AG04450 (cell line): ENCODE measurements around the gene CD2BP2. TPM values are rescaled to one million over a fixed set of nuclear protein-coding genes. Genes with fewer than 3 reads are reported as not detected.

ENCODE experiments used
- CTCF ChIA-PET: fragments of 300-600, 350-600 bp; formaldehyde crosslinking; extraction: SDS; loops from one replicate; lab custom pipeline; 2022; ENCODE audit warnings: antibody characterized with exemption, inconsistent platforms; lab: Charles Lee
- POLR2A ChIA-PET: fragments of 350-600 bp; formaldehyde crosslinking; extraction: SDS; loops from one replicate; lab custom pipeline; 2021; ENCODE audit warnings: antibody characterized with exemption, inconsistent platforms; lab: Yijun Ruan, JAX
- DNase-seq: peaks from one replicate; pipeline ENCODE4 v3.0.0-alpha.2; 2011; ENCODE audit warnings: low read depth, low spot score
- H3K27ac ChIP-seq: one replicate; pipeline ENCODE4 v1.5.1; 2012; ENCODE audit warnings: low read depth, low read length, control low read depth
- H3K27me3 ChIP-seq: one replicate; pipeline ENCODE4 v1.6.0; 2012; ENCODE audit warnings: low read length; ENCODE audit not compliant: control insufficient read depth, insufficient read depth
- H3K4me3 ChIP-seq: 2 replicates; pipeline ENCODE4 v1.5.1; 2011; ENCODE audit warnings: mild to moderate bottlenecking, low read depth, low read length, control low read depth
- H3K9me3 ChIP-seq: 2 replicates; pipeline ENCODE4 v1.5.1; 2012; ENCODE audit warnings: low read length; ENCODE audit not compliant: control insufficient read depth, insufficient read depth
- polyA plus RNA-seq: library from polyadenylated mRNA; depleted of rRNA; stranded (reverse); fragments of >200 nt; gene quantifications from 2 replicates; pipeline ENCODE4 v1.2.3, GENCODE V29; 2011
- TF ChIP-seq, protein P1 (sequence below): IDR thresholded peaks from 2 replicates; pipeline ENCODE4 v1.5.1; 2011; ENCODE audit warnings: low read depth, low read length, control low read depth, inconsistent platforms

The CD2BP2 gene
- polyA plus RNA-seq, 1 experiment: 49.5 TPM

DNA sequence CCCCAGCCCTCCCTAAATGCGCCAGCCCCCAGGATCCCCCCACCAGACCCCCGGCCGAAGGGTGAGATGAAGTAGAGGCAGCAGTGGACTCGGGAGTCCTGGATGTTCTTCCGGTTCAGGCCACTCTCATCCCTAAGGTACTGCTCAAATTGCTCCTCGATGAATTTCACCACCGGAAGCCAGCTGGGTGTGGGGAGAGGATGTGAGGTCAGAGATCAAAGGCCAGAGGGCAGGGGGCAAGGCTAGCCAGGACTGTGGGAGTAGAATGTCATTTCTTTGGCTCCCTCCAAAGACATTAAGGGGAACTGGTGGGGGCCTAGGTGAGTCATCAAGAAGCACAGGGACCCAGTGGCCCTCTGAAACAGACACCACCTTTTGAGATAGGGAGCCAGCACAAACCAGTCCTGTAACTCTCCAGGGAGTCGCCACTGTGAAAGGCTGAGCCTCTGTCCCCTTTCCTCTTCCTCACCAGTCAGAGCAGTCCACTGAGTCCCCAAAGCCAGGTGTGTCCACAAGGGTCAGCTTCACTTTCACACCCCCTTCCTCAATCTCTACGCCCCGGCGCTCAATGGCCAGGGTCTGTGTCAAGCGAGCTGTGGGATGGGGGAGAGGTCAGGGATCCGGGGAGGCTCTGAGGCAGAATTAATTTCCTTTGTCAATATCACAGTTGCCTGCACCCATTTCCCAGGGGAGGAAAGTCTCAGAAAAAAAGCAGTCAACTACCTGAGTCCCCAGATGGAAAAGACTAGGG is 26.4 kb upstream of the CD2BP2 start:
- ChIA-PET CTCF (no interaction called here), POLR2A (no interaction called here)
- Histone ChIP-seq H3K4me3 (no peak overlapping the region), H3K27ac (no peak overlapping the region), H3K9me3 (no peaks in the 10 kb centered on the region; the same call in 1 of the 2 replicates), H3K27me3 (no peaks in the 10 kb centered on the region)
- TF ChIP-seq, protein P1, sequence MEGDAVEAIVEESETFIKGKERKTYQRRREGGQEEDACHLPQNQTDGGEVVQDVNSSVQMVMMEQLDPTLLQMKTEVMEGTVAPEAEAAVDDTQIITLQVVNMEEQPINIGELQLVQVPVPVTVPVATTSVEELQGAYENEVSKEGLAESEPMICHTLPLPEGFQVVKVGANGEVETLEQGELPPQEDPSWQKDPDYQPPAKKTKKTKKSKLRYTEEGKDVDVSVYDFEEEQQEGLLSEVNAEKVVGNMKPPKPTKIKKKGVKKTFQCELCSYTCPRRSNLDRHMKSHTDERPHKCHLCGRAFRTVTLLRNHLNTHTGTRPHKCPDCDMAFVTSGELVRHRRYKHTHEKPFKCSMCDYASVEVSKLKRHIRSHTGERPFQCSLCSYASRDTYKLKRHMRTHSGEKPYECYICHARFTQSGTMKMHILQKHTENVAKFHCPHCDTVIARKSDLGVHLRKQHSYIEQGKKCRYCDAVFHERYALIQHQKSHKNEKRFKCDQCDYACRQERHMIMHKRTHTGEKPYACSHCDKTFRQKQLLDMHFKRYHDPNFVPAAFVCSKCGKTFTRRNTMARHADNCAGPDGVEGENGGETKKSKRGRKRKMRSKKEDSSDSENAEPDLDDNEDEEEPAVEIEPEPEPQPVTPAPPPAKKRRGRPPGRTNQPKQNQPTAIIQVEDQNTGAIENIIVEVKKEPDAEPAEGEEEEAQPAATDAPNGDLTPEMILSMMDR: no peak
- DNase-seq: no peak

DNA sequence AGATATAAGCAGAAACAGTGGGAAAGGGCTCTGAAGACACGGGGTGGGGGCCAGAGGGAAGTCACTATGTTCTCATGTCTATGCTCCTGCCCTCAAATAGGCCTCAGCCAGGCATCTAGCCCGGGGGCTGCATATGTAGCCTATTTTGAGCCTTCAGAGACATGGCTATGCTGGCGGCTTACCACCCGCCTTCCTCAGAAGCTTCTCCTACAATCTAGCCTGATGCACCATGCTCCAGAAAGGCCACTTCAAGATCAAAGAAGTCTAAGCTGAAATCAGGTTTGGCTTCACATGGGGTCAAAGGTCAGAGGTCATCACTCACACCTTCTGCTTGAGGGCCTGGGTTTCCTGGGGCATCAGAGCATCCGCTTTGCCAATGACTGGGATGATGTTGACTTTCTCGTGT is 25.7 kb upstream of the CD2BP2 start:
- no peak for DNase-seq
- H3K27me3 ChIP-seq: no peaks in the 10 kb centered on the region
- no peaks in the 10 kb centered on the region; the same call in 1 of the 2 replicates for H3K9me3 ChIP-seq
- ChIA-PET POLR2A (no interaction called here), CTCF (no interaction called here)
- no peak overlapping the region for H3K4me3 ChIP-seq
- TF ChIP-seq, protein P1: no peak
- no peak overlapping the region for H3K27ac ChIP-seq

DNA sequence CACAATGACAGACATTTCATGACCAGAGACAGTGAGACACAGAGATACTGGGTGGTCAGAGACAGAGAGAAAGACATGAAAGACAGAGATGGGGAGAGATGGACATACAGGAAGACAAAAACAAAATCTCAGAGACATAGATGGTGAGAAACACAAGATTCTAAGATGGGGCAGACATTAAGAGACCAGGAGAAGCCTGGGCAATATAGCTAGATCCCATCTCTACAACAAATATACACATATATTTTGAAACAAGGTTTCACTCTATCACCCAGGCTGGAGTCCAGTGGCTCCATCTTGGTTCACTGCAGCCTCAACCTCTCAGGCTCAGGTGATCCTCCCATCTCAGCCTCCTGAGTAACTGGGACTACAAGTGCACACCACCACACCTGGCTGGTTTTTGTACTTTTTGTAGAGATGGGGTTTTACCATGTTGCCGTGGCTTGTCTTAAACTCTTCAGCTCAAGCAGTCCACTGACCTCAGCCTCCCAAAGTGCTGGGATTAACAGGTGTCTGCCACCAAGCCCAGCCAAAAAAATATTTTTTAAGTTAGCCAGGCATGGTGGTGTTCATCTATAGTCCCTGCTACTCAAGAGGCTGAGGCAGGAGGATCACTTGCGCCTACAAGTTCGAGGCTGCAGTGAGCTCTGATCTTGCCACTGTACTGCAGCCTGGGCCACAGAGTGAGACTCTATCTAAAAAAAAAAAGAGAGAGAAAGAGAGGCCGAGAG is 25.1 kb upstream of the CD2BP2 start:
- Histone ChIP-seq H3K27ac (no peak overlapping the region), H3K9me3 (no peaks in the 10 kb centered on the region; the same call in 1 of the 2 replicates), H3K4me3 (no peak overlapping the region), H3K27me3 (no peaks in the 10 kb centered on the region)
- CTCF ChIA-PET: interaction anchor here (0.6 kb wide), 1 partner anchor 314 kb away, joined by 3 read pairs; no protein-coding TSS in a partner anchor
- POLR2A ChIA-PET: interaction anchor here (0.7 kb wide), 1 partner anchor 13 kb away, joined by 5 read pairs; no protein-coding TSS in a partner anchor
- no peak for DNase-seq
- TF ChIP-seq, protein P1: no peak

DNA sequence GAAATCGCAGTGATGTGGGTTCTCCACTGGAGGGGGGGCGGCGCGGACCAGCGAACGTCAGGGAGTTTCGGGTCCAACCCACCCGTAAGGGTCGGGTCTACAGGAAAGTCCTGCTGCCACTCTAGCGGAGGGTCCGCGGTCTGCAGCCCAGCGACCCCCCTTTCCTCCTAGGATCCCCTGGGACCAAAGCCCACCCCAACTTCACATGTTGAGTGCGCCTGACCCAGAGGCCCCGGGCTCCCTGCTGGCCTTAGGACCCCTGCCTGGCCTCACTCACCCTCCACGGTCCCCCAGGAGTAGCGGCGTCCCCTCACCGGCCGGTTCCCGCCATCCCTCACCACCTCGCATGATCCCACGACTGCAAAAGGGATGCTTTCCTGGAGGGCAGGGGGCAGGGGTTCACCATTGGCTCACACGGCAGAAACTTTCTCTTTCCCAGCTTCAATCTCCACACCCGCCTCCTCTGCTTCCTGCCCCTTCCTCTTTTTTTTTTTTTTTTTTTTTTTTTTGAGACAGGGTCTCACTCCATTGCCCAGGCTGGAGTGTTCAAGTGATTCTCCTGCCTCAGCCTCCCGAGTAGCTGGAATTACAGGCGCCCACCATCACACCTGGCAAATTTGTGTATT is 24.2 kb upstream of the CD2BP2 start:
- ChIA-PET POLR2A (interaction anchor here (0.7 to 1.1 kb wide), 3 partner anchors 10 to 16 kb away, joined by 4 to 10 read pairs (median 5); partner anchors contain the start of gene ZNF48), CTCF (interaction anchor here (0.6 to 0.7 kb wide), 2 partner anchors 315 to 340 kb away, joined by 3 read pairs; no protein-coding TSS in a partner anchor)
- TF ChIP-seq, protein P1: no peak
- no peak for DNase-seq
- H3K9me3 ChIP-seq: no peaks in the 10 kb centered on the region; the same call in 1 of the 2 replicates
- peak overlapping the region; percentile 81 for H3K4me3 ChIP-seq
- no peaks in the 10 kb centered on the region for H3K27me3 ChIP-seq
- H3K27ac ChIP-seq: peak overlapping the region; percentile 39
